ENCODE data around the gene UGGT1. TPM values are rescaled to one million over a fixed set of nuclear protein-coding genes. Genes with fewer than 3 reads are reported as not detected.

The UGGT1 gene
- total RNA-seq, 1 experiment from 2014 or later, result 80.3 TPM

DNA sequence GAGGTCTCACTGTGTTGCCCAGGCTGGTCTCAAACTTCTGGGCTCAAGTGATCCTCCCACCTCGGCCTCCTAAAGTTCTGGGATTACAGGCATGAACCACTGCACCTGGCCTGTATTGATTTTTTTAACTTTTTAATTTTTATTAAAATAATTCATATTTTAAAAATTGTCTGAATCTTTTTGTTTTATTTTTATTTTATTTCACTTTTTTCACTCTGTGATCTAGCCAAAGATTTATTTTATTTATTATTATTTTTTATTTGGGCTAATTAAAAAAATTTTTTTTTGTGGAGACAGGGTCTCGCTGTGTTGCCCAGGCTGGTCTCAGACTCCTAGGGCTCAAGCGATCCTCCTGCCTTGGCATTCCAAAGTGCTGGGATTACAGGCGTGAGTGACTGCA, 14.1 kb downstream of the UGGT1 start:
- H3K27ac Mint-ChIP-seq (ENCODE audit: low read depth, unreplicated experiment), result no peak overlapping the region
- intact Hi-C loops (cut with micrococcal nuclease), result no loop called here
- no peak overlapping the region for H3K4me3 Mint-ChIP-seq (ENCODE audit: unreplicated experiment)
- TF ChIP-seq, protein P1, sequence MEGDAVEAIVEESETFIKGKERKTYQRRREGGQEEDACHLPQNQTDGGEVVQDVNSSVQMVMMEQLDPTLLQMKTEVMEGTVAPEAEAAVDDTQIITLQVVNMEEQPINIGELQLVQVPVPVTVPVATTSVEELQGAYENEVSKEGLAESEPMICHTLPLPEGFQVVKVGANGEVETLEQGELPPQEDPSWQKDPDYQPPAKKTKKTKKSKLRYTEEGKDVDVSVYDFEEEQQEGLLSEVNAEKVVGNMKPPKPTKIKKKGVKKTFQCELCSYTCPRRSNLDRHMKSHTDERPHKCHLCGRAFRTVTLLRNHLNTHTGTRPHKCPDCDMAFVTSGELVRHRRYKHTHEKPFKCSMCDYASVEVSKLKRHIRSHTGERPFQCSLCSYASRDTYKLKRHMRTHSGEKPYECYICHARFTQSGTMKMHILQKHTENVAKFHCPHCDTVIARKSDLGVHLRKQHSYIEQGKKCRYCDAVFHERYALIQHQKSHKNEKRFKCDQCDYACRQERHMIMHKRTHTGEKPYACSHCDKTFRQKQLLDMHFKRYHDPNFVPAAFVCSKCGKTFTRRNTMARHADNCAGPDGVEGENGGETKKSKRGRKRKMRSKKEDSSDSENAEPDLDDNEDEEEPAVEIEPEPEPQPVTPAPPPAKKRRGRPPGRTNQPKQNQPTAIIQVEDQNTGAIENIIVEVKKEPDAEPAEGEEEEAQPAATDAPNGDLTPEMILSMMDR (IDR thresholded peaks at IDR 0.05; ENCODE audit: unreplicated experiment), result no peak
- no peaks in the 10 kb centered on the region for H3K9me3 Mint-ChIP-seq (ENCODE audit: unreplicated experiment)
- H3K36me3 Mint-ChIP-seq (ENCODE audit: insufficient read depth, unreplicated experiment), result peaks cover 60% of the 10 kb centered on the region
- ChIA-PET CTCF (interaction anchor here (0.7 kb wide), 1 partner anchor 12 kb away, joined by 6 read pairs; no protein-coding TSS in a partner anchor), POLR2A (interaction anchor here (1.3 to 4.8 kb wide), 2 partner anchors 14 kb away, joined by 4 to 26 read pairs; partner anchors contain the start of gene UGGT1)
- no peaks in the 10 kb centered on the region for H3K4me1 Mint-ChIP-seq (ENCODE audit: insufficient read depth, unreplicated experiment)
- no peaks in the 10 kb centered on the region for H3K27me3 Mint-ChIP-seq (ENCODE audit: insufficient read depth, unreplicated experiment)
- no TSS peak for BruUV-seq (replicated peaks)
- DNase-seq (ENCODE audit: unreplicated experiment), result no peak

DNA sequence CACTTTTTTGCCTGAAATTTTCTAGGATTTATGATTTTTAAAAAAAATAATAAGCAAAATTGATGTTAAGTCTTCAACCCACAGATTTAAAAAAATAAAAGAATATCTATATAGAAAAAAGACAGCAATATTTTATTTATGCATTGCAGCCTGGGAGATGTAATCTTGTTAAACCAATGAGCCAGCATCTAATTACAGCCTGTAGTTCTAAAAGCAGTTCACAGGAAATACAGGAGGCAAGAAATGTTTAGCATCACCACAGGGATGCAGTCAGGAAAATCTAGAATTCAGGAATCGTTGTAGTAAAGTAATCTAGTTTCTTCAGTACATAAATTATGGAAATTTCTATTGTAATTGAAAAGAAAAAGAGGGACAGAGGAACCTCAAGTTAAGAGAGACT, 17.2 kb downstream of the UGGT1 start:
- Mint-ChIP-seq H3K4me1 (ENCODE audit: insufficient read depth, unreplicated experiment) (no peaks in the 10 kb centered on the region), H3K27me3 (ENCODE audit: insufficient read depth, unreplicated experiment) (no peaks in the 10 kb centered on the region), H3K36me3 (ENCODE audit: insufficient read depth, unreplicated experiment) (peaks cover 64% of the 10 kb centered on the region), H3K4me3 (ENCODE audit: unreplicated experiment) (no peak overlapping the region), H3K9me3 (ENCODE audit: unreplicated experiment) (no peaks in the 10 kb centered on the region), H3K27ac (ENCODE audit: low read depth, unreplicated experiment) (no peak overlapping the region)
- TF ChIP-seq, protein P1 (IDR thresholded peaks at IDR 0.05; ENCODE audit: unreplicated experiment), result no peak
- BruUV-seq (replicated peaks), result no TSS peak
- no peak for DNase-seq (ENCODE audit: unreplicated experiment)
- intact Hi-C loops (cut with micrococcal nuclease), result no loop called here
- ChIA-PET POLR2A (no interaction called here), CTCF (no interaction called here)

DNA sequence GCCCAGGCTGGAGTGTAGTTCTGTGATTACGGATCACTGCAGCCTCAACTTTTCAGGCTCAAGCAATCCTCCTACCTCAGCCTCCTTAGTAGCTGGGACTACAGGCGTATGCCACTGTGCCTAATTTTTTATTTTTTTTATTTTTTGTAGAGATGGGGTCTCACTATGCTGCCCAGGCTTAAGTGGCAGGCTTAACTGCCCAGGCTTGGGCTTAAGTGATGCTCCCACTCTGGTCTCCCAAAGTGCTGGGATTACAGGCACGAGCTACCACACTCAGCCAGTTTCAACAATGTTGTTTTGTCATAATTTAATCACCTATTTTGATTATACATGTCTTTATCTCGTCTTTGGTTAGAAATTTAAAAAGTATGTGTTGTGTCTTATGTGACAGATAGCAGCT, 18.2 kb downstream of the UGGT1 start:
- ChIA-PET CTCF (interaction anchor here (0.6 to 1.0 kb wide), 3 partner anchors 8 to 125 kb away, joined by 3 to 4 read pairs (median 4); no protein-coding TSS in a partner anchor), POLR2A (no interaction called here)
- no peak overlapping the region for H3K4me3 Mint-ChIP-seq (ENCODE audit: unreplicated experiment)
- no peaks in the 10 kb centered on the region for H3K27me3 Mint-ChIP-seq (ENCODE audit: insufficient read depth, unreplicated experiment)
- no TSS peak for BruUV-seq (replicated peaks)
- H3K27ac Mint-ChIP-seq (ENCODE audit: low read depth, unreplicated experiment), result no peak overlapping the region
- TF ChIP-seq, protein P1 (IDR thresholded peaks at IDR 0.05; ENCODE audit: unreplicated experiment), result no peak
- intact Hi-C loops (cut with micrococcal nuclease), result no loop called here
- H3K4me1 Mint-ChIP-seq (ENCODE audit: insufficient read depth, unreplicated experiment), result no peaks in the 10 kb centered on the region
- DNase-seq (ENCODE audit: unreplicated experiment), result no peak
- H3K9me3 Mint-ChIP-seq (ENCODE audit: unreplicated experiment), result no peaks in the 10 kb centered on the region
- peaks cover 65% of the 10 kb centered on the region for H3K36me3 Mint-ChIP-seq (ENCODE audit: insufficient read depth, unreplicated experiment)

DNA sequence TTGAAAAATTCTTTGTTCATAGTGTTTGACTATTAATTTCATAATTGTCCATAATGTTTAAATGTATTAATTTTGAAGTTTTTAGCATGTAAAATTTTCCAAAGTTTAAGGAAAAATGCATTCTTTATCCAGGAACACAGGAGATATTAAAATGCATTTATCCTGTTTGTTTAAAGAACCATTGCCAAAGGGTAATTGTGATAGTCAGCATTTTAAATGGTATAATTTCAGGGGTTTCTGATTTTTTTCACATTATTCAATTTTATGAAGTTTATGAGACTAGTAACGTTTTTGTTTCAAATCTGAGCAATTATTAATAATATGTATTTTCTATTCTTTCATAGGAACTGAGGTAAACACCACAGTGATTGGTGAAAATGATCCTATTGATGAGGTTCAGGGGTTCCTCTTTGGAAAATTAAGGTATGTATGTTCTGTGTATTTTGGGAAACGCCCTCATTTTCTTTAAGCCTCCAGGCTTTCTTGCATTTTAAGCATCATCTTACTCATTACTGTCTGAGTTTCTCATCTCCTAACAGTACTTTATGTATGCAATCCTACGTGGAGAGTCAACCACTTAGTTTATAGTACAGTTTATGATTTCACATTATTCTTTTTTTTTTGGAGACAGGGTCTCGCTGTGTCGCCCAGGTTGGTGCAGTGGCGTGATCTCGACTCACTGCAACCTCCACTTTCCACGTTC, 25.1 kb downstream of the UGGT1 start:
- no peaks in the 10 kb centered on the region for H3K4me1 Mint-ChIP-seq (ENCODE audit: insufficient read depth, unreplicated experiment)
- H3K27ac Mint-ChIP-seq (ENCODE audit: low read depth, unreplicated experiment), result no peak overlapping the region
- no TSS peak for BruUV-seq (replicated peaks)
- peaks cover 88% of the 10 kb centered on the region for H3K36me3 Mint-ChIP-seq (ENCODE audit: insufficient read depth, unreplicated experiment)
- TF ChIP-seq, protein P1 (IDR thresholded peaks at IDR 0.05; ENCODE audit: unreplicated experiment), result no peak
- no peaks in the 10 kb centered on the region for H3K9me3 Mint-ChIP-seq (ENCODE audit: unreplicated experiment)
- ChIA-PET POLR2A (no interaction called here), CTCF (interaction anchor here (0.7 kb wide), 1 partner anchor 17 kb away, joined by 3 read pairs; no protein-coding TSS in a partner anchor)
- no peak for DNase-seq (ENCODE audit: unreplicated experiment)
- H3K27me3 Mint-ChIP-seq (ENCODE audit: insufficient read depth, unreplicated experiment), result no peaks in the 10 kb centered on the region
- H3K4me3 Mint-ChIP-seq (ENCODE audit: unreplicated experiment), result no peak overlapping the region
- intact Hi-C loops (cut with micrococcal nuclease), result no loop called here
